Chondrocyte (in vitro differentiated cells): ENCODE results near the gene ADORA1. TPM values are rescaled to one million over a fixed set of nuclear protein-coding genes. Genes with fewer than 3 reads are reported as not detected.

Experiments used
- DNase-seq: peaks from one replicate; pipeline ENCODE4 v3.0.0; 2021; ENCODE audit warnings: mixed read lengths, low spot score
- H3K27ac Mint-ChIP-seq: one replicate; pipeline ENCODE4 v1.8.0; 2021; ENCODE audit warnings: mild to moderate bottlenecking, moderate library complexity, mixed read lengths; ENCODE audit not compliant: unreplicated experiment
- H3K27me3 Mint-ChIP-seq: 2 replicates; pipeline ENCODE4 v1.8.0; 2021; ENCODE audit warnings: low read depth, mixed read lengths
- H3K36me3 Mint-ChIP-seq: 2 replicates; pipeline ENCODE4 v1.8.0; 2021; ENCODE audit warnings: low read depth, mixed read lengths
- H3K4me1 Mint-ChIP-seq: 2 replicates; pipeline ENCODE4 v1.8.0; 2021; ENCODE audit warnings: low read depth, mild to moderate bottlenecking, mixed read lengths
- H3K4me3 Mint-ChIP-seq: one replicate; pipeline ENCODE4 v1.8.0; 2021; ENCODE audit warnings: mild to moderate bottlenecking, moderate library complexity, mixed read lengths; ENCODE audit not compliant: unreplicated experiment
- H3K9me3 Mint-ChIP-seq: 2 replicates; pipeline ENCODE4 v1.8.0; 2021; ENCODE audit warnings: low read depth, mixed read lengths
- CTCF ChIP-seq: fragments of 200-600 bp; sonication (generic); IDR thresholded peaks from 2 replicates; pipeline ENCODE4 v1.5.0; 2021; ENCODE audit warnings: antibody characterized with exemption, mild to moderate bottlenecking, moderate library complexity
- total RNA-seq: library from RNA; stranded (reverse); gene quantifications from 3 replicates; pipeline ENCODE4 v1.2.1, GENCODE V29; 2021

Gene ADORA1
- total RNA-seq, 1 donor from 2014 or later: 1.7 TPM

GRCh38 chr1:203146042-203146369, 18.5 kb downstream of the ADORA1 start:
- no peaks in the 10 kb centered on the region for H3K36me3 Mint-ChIP-seq
- no peak overlapping the region for H3K4me3 Mint-ChIP-seq
- no peak for DNase-seq
- no peaks in the 10 kb centered on the region for H3K9me3 Mint-ChIP-seq
- no peak overlapping the region for H3K27ac Mint-ChIP-seq
- peaks cover 2% of the 10 kb centered on the region for H3K27me3 Mint-ChIP-seq
- no peaks in the 10 kb centered on the region for H3K4me1 Mint-ChIP-seq
- no peak for TF ChIP-seq CTCF

GRCh38 chr1:203146537-203146936, 19.0 kb downstream of the ADORA1 start:
- no peak for TF ChIP-seq CTCF
- no peaks in the 10 kb centered on the region for H3K36me3 Mint-ChIP-seq
- H3K4me1 Mint-ChIP-seq: no peaks in the 10 kb centered on the region
- peaks cover 2% of the 10 kb centered on the region for H3K27me3 Mint-ChIP-seq
- no peaks in the 10 kb centered on the region for H3K9me3 Mint-ChIP-seq
- H3K27ac Mint-ChIP-seq: no peak overlapping the region
- no peak for DNase-seq
- H3K4me3 Mint-ChIP-seq: no peak overlapping the region

DNA sequence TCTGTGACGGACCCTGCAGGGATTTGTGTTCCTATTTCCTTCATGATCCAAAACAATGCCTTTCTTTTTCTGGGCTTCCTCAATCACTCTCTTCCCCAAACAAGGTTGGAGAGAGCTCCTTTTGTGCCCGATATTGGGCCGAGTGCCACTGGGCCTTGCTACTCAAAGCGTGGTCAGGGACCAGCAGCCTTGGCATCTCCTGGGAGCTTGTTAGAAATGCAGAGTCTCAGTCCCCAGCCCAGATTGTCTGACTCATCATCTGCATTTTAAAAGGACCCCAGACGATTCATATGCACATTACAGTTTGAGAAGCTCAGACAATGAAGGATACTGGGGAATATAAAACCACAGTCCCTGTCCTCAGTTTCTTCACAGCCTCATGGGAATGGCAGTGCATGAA, 19.9 kb downstream of the ADORA1 start:
- Mint-ChIP-seq H3K27ac (no peak overlapping the region), H3K27me3 (peaks cover 4% of the 10 kb centered on the region), H3K36me3 (no peaks in the 10 kb centered on the region), H3K9me3 (no peaks in the 10 kb centered on the region), H3K4me1 (peaks cover 2% of the 10 kb centered on the region), H3K4me3 (no peak overlapping the region)
- no peak for TF ChIP-seq CTCF
- DNase-seq: no peak

GRCh38 chr1:203148127-203148526, 20.6 kb downstream of the ADORA1 start:
- no peak overlapping the region for H3K4me3 Mint-ChIP-seq
- H3K9me3 Mint-ChIP-seq: no peaks in the 10 kb centered on the region
- H3K4me1 Mint-ChIP-seq: peaks cover 10% of the 10 kb centered on the region
- no peak for DNase-seq
- peak; percentile 49 for TF ChIP-seq CTCF
- peaks cover 2% of the 10 kb centered on the region for H3K27me3 Mint-ChIP-seq
- H3K27ac Mint-ChIP-seq: no peak overlapping the region
- no peaks in the 10 kb centered on the region for H3K36me3 Mint-ChIP-seq

- Mint-ChIP-seq H3K27me3 (peaks cover 2% of the 10 kb centered on the region), H3K27ac (no peak overlapping the region), H3K36me3 (no peaks in the 10 kb centered on the region), H3K4me3 (no peak overlapping the region), H3K9me3 (no peaks in the 10 kb centered on the region), H3K4me1 (peaks cover 14% of the 10 kb centered on the region)
- DNase-seq: no peak
- no peak for TF ChIP-seq CTCF
These were observed 21.1 kb downstream of the ADORA1 start for GRCh38 chr1:203148579-203148978.
